HG02885 (cell line): ENCODE results near the gene TBXA2R.
"Not testable (repeated sequence)": the region's sequence is repeated elsewhere in the genome, so short reads cannot be mapped to it uniquely, and the experiment has no call there.

Experiments
- ATAC-seq: cut with Tn5 transposase; IDR thresholded peaks from one replicate; pipeline ENCODE4 v1.9.1; 2021; ENCODE audit warnings: mild to moderate bottlenecking; ENCODE audit not compliant: unreplicated experiment, poor library complexity

The TBXA2R gene

GRCh38 chr19:3585301-3586126, 21.2 kb downstream of the TBXA2R start, which contains the start of gene GIPC3:
Gene GIPC3 (plus strand): TSS chr19:3585478. CDS start chr19:3585598, 120 bp downstream.
- no peak for ATAC-seq

GRCh38 chr19:3584036-3584802, 22.5 kb downstream of the TBXA2R start:
- not testable (repeated sequence) for ATAC-seq

- not testable (repeated sequence) for ATAC-seq
Observed at GRCh38 chr19:3581792-3582191, 24.9 kb downstream of the TBXA2R start.

- ATAC-seq = no peak
Observed at GRCh38 chr19:3580156-3580934, 26.3 kb downstream of the TBXA2R start.

GRCh38 chr19:3578390-3578789, 28.3 kb downstream of the TBXA2R start:
- ATAC-seq = no peak

- no peak for ATAC-seq
Observed at GRCh38 chr19:3577723-3578344, 28.8 kb downstream of the TBXA2R start.

- no peak for ATAC-seq
Observed at GRCh38 chr19:3576696-3577443, 29.8 kb downstream of the TBXA2R start.

GRCh38 chr19:3575949-3576673, 30.6 kb downstream of the TBXA2R start:
- ATAC-seq = no peak

GRCh38 chr19:3575260-3575741, 31.4 kb downstream of the TBXA2R start:
- no peak for ATAC-seq

GRCh38 chr19:3573858-3574637, 32.6 kb downstream of the TBXA2R start:
- ATAC-seq = no peak

- ATAC-seq = no peak
Observed at GRCh38 chr19:3573162-3573857, 33.4 kb downstream of the TBXA2R start.

GRCh38 chr19:3572855-3573161, 33.9 kb downstream of the TBXA2R start, which contains the start of gene HMG20B:
Gene HMG20B (plus strand): TSS chr19:3572944. CDS start chr19:3573310, 366 bp downstream.
- ATAC-seq = no peak

GRCh38 chr19:3572132-3572854, 34.4 kb downstream of the TBXA2R start:
- peak; percentile 83 for ATAC-seq

- ATAC-seq = no peak
Observed at GRCh38 chr19:3570606-3571011, 36.1 kb downstream of the TBXA2R start.

GRCh38 chr19:3570042-3570441, 36.6 kb downstream of the TBXA2R start:
- ATAC-seq = not testable (repeated sequence)

GRCh38 chr19:3565139-3565538, 41.5 kb downstream of the TBXA2R start:
- ATAC-seq = no peak
